GM12891 (cell line): ENCODE data around the gene HAND1.

Experiments used
- DNase-seq: peaks from one replicate; pipeline ENCODE4 v3.0.0; 2011; ENCODE audit warnings: low spot score; ENCODE audit not compliant: insufficient read length
- FAIRE-seq: peaks from 2 replicates; lab custom pipeline; 2011; peaks lifted over from hg19 to GRCh38; lab: Jason Lieb, UNC
- PAX5 ChIP-seq: IDR thresholded peaks from 2 replicates; pipeline ENCODE4 v1.6.1; 2011; ENCODE audit warnings: low read length, moderate library complexity, mild to moderate bottlenecking; ENCODE audit not compliant: insufficient read depth, severe bottlenecking
- POLR2A ChIP-seq: IDR thresholded peaks from 2 replicates; pipeline ENCODE4 v1.6.1; 2011; ENCODE audit warnings: low read depth, low read length, control low read depth
- POLR2AphosphoS5 ChIP-seq: IDR thresholded peaks from 2 replicates; pipeline ENCODE4 v1.6.1; 2011; ENCODE audit warnings: low read depth, low read length, control low read depth
- POU2F2 ChIP-seq: IDR thresholded peaks from 2 replicates; pipeline ENCODE4 v1.6.1; 2011; ENCODE audit warnings: low read depth, mild to moderate bottlenecking, control low read depth, low read length, moderate library complexity
- SPI1 ChIP-seq: IDR thresholded peaks from 2 replicates; pipeline ENCODE4 v1.6.1; 2011; ENCODE audit warnings: low read depth, low read length, control low read depth
- TAF1 ChIP-seq: IDR thresholded peaks from 2 replicates; pipeline ENCODE4 v1.6.1; 2011; ENCODE audit warnings: low read depth, low read length, control low read depth

HAND1 gene

DNA sequence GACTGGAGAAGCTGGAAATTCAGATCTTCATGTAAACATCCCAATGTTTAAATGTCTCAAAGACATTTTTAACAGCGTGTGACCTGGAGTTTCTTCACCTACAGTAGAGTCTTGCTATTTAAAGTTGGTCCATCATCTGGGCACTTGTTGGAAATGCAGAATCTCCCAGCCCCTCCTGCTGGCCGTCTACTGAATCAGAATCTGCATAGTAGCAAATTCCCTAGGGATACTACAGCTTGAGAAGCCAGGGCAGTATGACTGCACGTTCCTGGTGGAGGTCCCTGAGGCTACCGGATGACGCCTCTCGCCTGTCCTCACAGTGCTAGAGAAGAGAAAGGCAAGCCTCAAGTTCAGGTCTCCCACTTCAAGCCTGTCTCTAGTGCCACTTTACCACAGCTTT, 16.5 kb downstream of the HAND1 start:
- no peak for FAIRE-seq
- TF ChIP-seq POU2F2 (no peak), SPI1 (no peak), POLR2AphosphoS5 (no peak), TAF1 (no peak), POLR2A (no peak), PAX5 (no peak)
- no peak for DNase-seq

DNA sequence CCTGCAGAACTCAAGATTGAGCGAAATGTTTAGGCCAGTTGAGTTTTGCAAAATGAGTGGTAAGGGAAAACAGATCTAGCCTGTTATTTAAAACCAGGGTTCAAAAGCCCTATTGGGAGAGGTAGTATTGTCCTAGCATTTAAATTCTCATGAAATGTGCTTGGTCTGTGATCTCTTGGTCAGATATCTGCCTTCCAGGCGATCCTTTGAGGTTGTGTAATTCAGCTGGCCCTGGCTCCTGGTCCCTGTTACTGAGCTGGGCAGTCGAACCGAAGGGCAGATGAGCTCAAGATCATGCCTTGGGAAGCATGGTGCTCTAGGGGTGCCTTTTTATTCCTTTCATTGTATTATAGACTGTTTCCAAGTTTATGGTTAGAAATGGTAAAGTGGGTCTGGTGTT, 17.9 kb downstream of the HAND1 start:
- FAIRE-seq (no peak), DNase-seq (no peak)
- TF ChIP-seq POU2F2 (no peak), POLR2AphosphoS5 (no peak), TAF1 (no peak), SPI1 (no peak)

DNA sequence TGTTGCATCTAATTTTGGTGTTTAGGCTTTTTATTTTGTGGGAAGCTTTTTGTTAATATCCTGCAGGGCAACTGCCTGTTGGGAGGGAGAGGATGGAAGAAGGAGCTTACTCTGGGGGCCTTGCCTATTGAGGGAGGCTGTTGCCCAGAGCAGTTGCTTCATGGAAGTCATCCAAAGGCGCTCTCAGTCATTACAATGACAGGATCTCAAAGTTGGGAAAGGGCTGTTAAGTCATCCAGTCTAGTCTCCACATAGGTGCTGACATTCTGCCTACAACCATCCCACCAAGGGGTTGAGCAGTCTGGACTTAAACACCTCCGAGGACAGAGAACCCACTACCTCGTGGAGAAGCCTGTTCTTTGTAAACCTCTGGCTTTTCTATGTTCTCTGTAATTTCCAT, 19.0 kb downstream of the HAND1 start:
- DNase-seq, result no peak
- FAIRE-seq, result no peak
- TF ChIP-seq SPI1 (no peak), POLR2A (no peak), POU2F2 (no peak), POLR2AphosphoS5 (no peak), PAX5 (no peak), TAF1 (no peak)

DNA sequence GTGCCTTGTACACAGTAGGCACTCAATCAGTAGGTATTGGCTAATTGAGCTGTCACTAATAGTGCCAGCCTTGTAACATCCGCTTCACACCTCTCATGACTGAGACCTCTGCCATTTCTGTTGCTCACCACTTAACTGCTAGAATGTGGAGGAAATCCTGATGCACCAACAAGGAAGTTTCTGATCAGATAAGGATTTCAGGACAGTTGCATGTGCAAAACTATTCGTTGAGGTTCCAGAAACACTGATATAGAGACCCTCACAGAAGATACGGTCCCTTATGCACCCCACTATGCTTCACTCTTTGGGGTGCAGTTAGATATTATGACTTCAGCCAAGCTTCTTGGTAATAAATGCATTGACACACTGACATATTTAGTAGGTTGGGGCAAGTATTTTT, 21.5 kb downstream of the HAND1 start:
- FAIRE-seq, result no peak
- no peak for DNase-seq
- TF ChIP-seq POU2F2, result no peak

DNA sequence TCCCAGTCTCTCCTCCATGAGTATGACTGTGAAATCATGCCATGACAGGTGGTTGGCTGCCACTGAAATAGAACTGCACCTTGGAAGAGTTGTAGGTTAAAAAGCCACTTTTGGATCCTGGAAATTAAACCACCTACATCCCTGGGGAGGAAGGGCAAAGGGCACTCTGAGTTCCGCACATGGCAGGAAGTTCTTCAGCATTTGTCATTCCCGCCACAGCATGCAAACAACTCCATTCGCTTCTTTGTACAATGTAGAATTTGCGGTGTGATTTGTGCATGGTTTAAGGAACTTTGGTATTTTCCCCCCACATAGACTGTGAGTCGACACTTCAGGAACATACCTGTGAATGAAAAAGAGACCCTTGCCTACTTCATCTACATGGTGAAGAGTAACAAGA, 22.4 kb downstream of the HAND1 start:
- no peak for FAIRE-seq
- TF ChIP-seq POU2F2 (no peak), TAF1 (no peak), POLR2AphosphoS5 (no peak), POLR2A (no peak), PAX5 (no peak), SPI1 (no peak)

DNA sequence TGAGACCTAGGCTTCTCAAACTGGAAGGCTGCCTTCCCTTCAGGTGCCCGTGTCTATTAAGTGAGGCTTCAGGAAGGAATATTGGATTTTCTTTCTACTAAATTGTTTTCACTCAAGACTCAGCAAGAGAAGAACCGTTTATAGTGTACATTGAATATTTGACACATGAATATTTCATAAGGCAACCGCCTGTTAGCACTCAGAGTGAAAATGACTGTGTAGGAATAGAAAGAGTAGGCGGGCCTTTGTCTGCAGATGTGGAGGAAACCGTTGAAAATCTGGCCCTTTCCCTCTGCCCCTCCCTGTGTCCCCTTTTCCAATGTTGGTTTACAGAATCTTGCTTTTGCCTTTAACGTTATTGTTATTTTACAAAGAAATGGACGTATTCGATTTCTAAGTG, 26.1 kb downstream of the HAND1 start:
- DNase-seq, result no peak
- FAIRE-seq, result no peak
- TF ChIP-seq PAX5, result no peak
- no peak for TF ChIP-seq POLR2AphosphoS5
- TF ChIP-seq POU2F2, result no peak
- TF ChIP-seq POLR2A, result no peak
- TF ChIP-seq SPI1, result no peak
- no peak for TF ChIP-seq TAF1

More for the DNA sequence above, 22.4 kb downstream of the HAND1 start:
- DNase-seq, result no peak

DNA sequence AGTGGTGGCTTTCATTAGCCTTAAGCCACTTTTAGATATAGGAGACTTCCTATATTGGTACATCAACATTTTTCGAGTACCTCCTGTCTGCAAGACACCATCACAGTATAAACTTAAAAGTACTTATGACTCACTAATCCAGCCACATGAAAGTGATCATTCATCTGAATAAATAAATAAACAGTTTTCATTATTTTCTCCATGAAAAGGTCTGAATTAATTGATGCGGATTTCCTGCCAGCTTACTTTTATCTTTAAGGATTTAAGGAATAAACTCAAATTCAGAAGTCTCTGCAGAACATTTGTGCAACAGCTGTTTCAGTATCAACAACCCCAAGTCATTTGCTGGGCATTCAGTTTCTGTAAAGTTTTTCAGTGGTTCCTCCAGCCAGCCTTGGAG, 28.2 kb downstream of the HAND1 start:
- FAIRE-seq (peak; percentile 28), DNase-seq (no peak)
- no peak for TF ChIP-seq SPI1
- no peak for TF ChIP-seq PAX5

DNA sequence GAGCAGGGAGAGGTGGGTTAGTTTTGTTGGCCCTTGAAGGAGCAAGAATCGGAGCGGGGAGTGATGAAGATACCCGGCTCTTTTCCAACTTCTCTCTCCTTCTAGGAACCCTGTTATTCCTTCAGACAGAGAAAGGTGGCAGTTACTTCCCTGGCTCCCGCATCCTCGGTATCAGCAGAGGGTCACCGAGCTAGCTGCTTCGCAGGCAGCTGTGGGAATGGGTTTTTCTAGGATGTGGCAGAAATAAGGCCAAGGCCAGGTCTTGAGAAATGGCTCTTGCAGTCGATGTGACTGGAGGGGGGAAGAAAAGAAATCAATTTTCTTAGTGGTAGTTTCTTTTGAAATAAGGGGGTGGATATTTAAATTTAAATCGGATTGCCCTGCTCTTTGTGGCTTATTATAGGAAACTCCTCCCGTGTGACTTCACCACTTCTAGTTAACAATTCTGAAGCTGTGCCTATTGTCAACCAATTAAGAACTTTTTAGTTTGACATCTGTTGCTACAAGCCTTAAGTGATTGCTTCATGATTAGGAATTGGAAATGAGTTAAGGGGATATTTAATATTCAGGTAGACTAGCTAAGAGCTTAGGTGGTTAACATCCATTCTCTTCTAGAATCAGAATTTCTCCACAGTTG, 30.8 kb downstream of the HAND1 start:
- no peak for DNase-seq
- TF ChIP-seq POU2F2, result no peak
- no peak for TF ChIP-seq POLR2AphosphoS5
- no peak for TF ChIP-seq POLR2A
- no peak for TF ChIP-seq PAX5
- TF ChIP-seq SPI1, result no peak
- TF ChIP-seq TAF1, result no peak
- no peak for FAIRE-seq

DNA sequence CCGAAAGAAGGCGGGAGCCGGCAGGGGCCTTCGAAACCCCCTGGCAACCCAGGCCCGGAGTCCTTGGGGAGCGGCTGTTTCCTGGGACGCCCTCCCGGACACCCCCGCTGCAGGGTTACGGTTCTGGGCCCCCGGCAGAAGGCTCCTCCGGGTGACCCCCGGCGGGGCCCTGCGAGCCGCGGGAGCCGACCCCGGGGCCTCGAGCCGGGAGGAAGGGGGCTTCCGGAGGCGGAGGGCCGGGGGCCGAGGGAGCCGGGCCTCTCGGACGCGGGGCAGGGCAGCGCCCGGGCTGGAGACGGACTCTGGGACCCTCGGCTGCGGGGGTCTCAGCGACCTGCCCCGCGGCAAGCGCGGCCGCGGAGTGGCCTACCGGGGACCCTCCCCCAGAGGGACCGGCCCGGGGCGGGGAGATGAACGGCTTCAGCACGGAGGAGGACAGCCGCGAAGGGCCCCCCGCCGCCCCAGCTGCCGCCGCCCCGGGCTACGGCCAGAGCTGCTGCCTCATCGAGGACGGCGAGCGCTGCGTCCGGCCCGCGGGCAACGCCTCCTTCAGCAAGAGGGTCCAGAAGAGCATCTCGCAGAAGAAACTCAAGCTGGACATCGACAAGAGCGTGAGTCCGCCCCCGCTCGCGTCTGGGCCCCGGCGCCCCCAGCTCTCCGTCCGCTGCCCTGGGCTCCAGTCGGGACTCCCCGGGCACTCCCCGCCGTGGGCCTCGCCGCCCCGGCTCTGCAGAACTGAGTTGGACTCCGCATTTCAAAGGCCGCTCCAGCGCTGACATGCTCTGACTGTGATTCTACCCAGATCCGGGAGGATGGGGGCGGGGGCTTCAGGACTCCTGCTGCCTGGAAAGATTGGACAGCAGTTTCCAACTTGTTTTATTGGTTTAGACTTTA, 31.6 kb downstream of the HAND1 start:
- DNase-seq (peak; percentile 33), FAIRE-seq (no peak)
- TF ChIP-seq SPI1 (no peak), PAX5 (no peak), TAF1 (no peak), POLR2A (no peak)
